PC-3 (cell line): Measurements from ENCODE around the gene PRKN. TPM values are rescaled to one million over a fixed set of nuclear protein-coding genes. Genes with fewer than 3 reads are reported as not detected.
"Not testable (repeated sequence)": the region's sequence is repeated elsewhere in the genome, so short reads cannot be mapped to it uniquely, and the experiment has no call there.

ENCODE experiments used
- ATAC-seq: fragments of 200-7000 bp; cut with Tn5 transposase; 2 replicates; pipeline ENCODE4 v1.9.1; 2020; ENCODE audit warnings: mild to moderate bottlenecking, moderate library complexity
- BruUV-seq: library from RNA; stranded (reverse); fragments of 400-500 nt; replicated peaks from 2 replicates; lab custom pipeline; 2021; lab: Mats Ljungman, UMichigan
- CTCF ChIA-PET: fragments of 300-600 bp; sonication (Branson Sonifier 250); formaldehyde crosslinking; loops from one replicate; lab custom pipeline; 2022; ENCODE audit warnings: antibody characterized with exemption; lab: Charles Lee
- POLR2A ChIA-PET: fragments of 300-600 bp; sonication (Branson Sonifier 250); formaldehyde crosslinking; loops from one replicate; lab custom pipeline; 2022; ENCODE audit warnings: antibody characterized with exemption; ENCODE audit not compliant: unreplicated experiment; lab: Charles Lee
- DNase-seq: peaks from one replicate; pipeline ENCODE4 v3.0.0-alpha.2; 2015
- H2AFZ ChIP-seq: fragments of 300-600 bp; sonication (generic); 2 replicates; pipeline ENCODE4 v1.6.0; 2016; ENCODE audit warnings: antibody characterized with exemption, low read length
- H3F3A ChIP-seq: fragments of 300-600 bp; sonication (generic); one replicate; pipeline ENCODE4 v1.6.0; 2017; ENCODE audit warnings: antibody characterized with exemption, low read length, control low read depth, mild to moderate bottlenecking; ENCODE audit not compliant: unreplicated experiment
- H3K27ac ChIP-seq: fragments of 300-600 bp; sonication (generic); 2 replicates; pipeline ENCODE4 v1.5.1; 2016; ENCODE audit warnings: mild to moderate bottlenecking, low read length
- H3K27me3 ChIP-seq: fragments of 300-600 bp; sonication (generic); 2 replicates; pipeline ENCODE4 v1.6.1; 2016; ENCODE audit warnings: low read length, mixed read lengths
- H3K36me3 ChIP-seq: fragments of 300-600 bp; sonication (generic); 2 replicates; pipeline ENCODE4 v1.6.1; 2016; ENCODE audit warnings: low read depth, mixed run types, low read length, mixed read lengths
- H3K4me1 ChIP-seq: fragments of 300-600 bp; sonication (generic); 2 replicates; pipeline ENCODE4 v1.5.1; 2016; ENCODE audit warnings: low read length; ENCODE audit not compliant: insufficient read depth
- H3K4me2 ChIP-seq: fragments of 300-600 bp; sonication (generic); 2 replicates; pipeline ENCODE4 v1.6.0; 2016; ENCODE audit warnings: low read length
- H3K4me3 ChIP-seq: fragments of 300-600 bp; sonication (generic); 2 replicates; pipeline ENCODE4 v1.5.1; 2016; ENCODE audit warnings: mild to moderate bottlenecking, low read length, mixed read lengths
- H3K79me2 ChIP-seq: fragments of 300-600 bp; sonication (generic); 2 replicates; pipeline ENCODE4 v1.6.1; 2017; ENCODE audit warnings: low read length, mixed read lengths
- H3K9ac ChIP-seq: fragments of 300-600 bp; sonication (generic); 2 replicates; pipeline ENCODE4 v1.6.0; 2016; ENCODE audit warnings: mild to moderate bottlenecking, low read length
- H3K9me2 ChIP-seq: fragments of 300-600 bp; sonication (generic); replicated peaks from 2 replicates; pipeline ENCODE4 v1.6.1; 2016; ENCODE audit warnings: mixed run types, low read length, mixed read lengths
- H3K9me3 ChIP-seq: fragments of 300-600 bp; sonication (generic); 2 replicates; pipeline ENCODE4 v1.6.1; 2016; ENCODE audit warnings: low read length, mixed read lengths
- H4K20me1 ChIP-seq: fragments of 300-600 bp; sonication (generic); 2 replicates; pipeline ENCODE4 v1.6.1; 2016; ENCODE audit warnings: low read length, mixed read lengths
- intact Hi-C: fragments of 100-400 bp; cut with micrococcal nuclease; formaldehyde crosslinking; loops from 2 replicates; pipeline ENCODE4 v1.9.0; 2023
- total RNA-seq: library from RNA; depleted of rRNA; stranded (reverse); fragments of >200 nt; gene quantifications from 2 replicates; pipeline ENCODE4 v1.2.3, GENCODE V29; 2014
- TF ChIP-seq, protein P1 (sequence below): fragments of 300-600 bp; sonication (generic); conservative IDR thresholded peaks from 2 replicates; pipeline ENCODE4 v1.5.1; 2017; ENCODE audit warnings: antibody characterized with exemption, low read depth, mild to moderate bottlenecking, low read length

PRKN gene
- total RNA-seq, 1 experiment from 2014 or later, result not detected

DNA sequence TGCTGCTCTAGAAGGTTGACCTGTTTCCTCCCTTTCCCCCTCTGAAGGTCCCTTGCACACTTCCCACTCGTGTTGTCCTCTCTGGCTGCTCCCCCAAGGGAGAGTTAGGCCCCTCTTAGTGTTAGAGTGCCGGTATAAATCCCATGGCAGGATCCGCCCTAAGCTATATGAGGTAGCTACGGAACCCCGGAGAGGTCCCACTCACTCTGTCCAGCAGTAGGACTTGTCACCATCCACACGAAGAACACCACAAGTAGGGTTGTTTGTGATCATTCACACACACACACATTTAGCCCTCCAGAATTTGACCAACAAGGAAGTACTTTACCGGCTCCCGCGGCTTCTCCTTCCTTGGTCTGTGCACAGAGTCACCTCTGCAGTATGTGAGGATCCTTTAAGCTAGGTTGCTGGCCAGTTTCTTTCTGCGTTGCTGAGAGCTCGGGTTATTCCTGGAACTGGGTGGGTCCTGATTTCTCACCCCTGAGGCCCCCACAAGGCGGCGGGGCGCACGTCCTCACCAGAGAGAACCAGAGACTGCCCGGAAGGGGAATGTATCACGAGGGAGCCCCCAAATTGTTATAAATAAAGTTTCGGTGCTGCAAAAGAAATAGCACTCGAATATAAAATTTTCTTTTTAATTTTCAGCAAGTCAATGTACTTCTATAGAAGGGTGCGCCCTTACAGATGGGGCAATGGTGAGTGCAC, 1412.9 kb downstream of the PRKN start:
- CTCF ChIA-PET, intact Hi-C loops, POLR2A ChIA-PET: not testable (repeated sequence)

GRCh38 chr6:161313940-161314509, 1413.5 kb downstream of the PRKN start:
- no peak for DNase-seq
- Histone ChIP-seq H3K27me3 (no peaks in the 10 kb centered on the region), H3F3A (no peaks in the 10 kb centered on the region), H3K4me2 (no peak overlapping the region), H3K9me2 (no peaks in the 10 kb centered on the region), H3K9ac (no peak overlapping the region), H3K4me3 (no peak overlapping the region), H2AFZ (no peak overlapping the region), H3K36me3 (no peaks in the 10 kb centered on the region), H3K79me2 (no peaks in the 10 kb centered on the region), H4K20me1 (no peaks in the 10 kb centered on the region), H3K4me1 (no peaks in the 10 kb centered on the region), H3K9me3 (no peaks in the 10 kb centered on the region), H3K27ac (no peak overlapping the region)
- CTCF ChIA-PET, result no interaction called here
- TF ChIP-seq, protein P1, sequence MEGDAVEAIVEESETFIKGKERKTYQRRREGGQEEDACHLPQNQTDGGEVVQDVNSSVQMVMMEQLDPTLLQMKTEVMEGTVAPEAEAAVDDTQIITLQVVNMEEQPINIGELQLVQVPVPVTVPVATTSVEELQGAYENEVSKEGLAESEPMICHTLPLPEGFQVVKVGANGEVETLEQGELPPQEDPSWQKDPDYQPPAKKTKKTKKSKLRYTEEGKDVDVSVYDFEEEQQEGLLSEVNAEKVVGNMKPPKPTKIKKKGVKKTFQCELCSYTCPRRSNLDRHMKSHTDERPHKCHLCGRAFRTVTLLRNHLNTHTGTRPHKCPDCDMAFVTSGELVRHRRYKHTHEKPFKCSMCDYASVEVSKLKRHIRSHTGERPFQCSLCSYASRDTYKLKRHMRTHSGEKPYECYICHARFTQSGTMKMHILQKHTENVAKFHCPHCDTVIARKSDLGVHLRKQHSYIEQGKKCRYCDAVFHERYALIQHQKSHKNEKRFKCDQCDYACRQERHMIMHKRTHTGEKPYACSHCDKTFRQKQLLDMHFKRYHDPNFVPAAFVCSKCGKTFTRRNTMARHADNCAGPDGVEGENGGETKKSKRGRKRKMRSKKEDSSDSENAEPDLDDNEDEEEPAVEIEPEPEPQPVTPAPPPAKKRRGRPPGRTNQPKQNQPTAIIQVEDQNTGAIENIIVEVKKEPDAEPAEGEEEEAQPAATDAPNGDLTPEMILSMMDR, result no peak
- no TSS peak for BruUV-seq
- ATAC-seq, result no peak
- intact Hi-C loops, result no loop called here
- POLR2A ChIA-PET, result no interaction called here

More for the DNA sequence above, 1412.9 kb downstream of the PRKN start:
- not testable (repeated sequence) for H3K4me1 ChIP-seq, H2AFZ ChIP-seq, H3K27me3 ChIP-seq, DNase-seq, H3K9me2 ChIP-seq, H3K36me3 ChIP-seq, ATAC-seq, H3K9me3 ChIP-seq, H3K4me3 ChIP-seq, H3K4me2 ChIP-seq, BruUV-seq, H3K9ac ChIP-seq, H3K79me2 ChIP-seq, H4K20me1 ChIP-seq, H3F3A ChIP-seq
- peak overlapping the region; percentile 37 for H3K27ac ChIP-seq

DNA sequence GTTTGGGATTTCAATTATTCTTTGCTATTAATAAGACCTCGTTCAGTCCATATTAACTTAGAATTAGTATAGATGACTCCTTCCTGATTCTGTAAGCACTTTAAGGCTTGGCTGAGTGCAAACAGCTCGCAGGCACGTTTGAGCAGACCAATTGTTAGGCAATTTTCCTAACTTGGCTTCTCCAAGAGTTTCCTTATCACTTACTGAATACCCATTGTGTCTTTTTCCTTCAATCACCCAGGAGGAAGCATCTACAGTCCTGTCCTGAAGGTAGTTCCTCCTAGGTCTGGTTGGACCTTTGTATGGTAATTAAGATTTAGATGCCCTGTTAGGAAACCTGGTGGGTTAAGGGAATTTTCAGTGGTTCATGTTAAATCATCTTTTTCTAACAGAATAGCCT, 1414.1 kb downstream of the PRKN start:
- POLR2A ChIA-PET, H3K4me2 ChIP-seq, H3K36me3 ChIP-seq, H3K79me2 ChIP-seq, H3K27me3 ChIP-seq, BruUV-seq, H4K20me1 ChIP-seq, DNase-seq, H3K9ac ChIP-seq, H3F3A ChIP-seq, H3K9me3 ChIP-seq, intact Hi-C loops, ATAC-seq, CTCF ChIA-PET, H3K4me1 ChIP-seq, H2AFZ ChIP-seq, H3K27ac ChIP-seq, H3K4me3 ChIP-seq, H3K9me2 ChIP-seq: not testable (repeated sequence)

DNA sequence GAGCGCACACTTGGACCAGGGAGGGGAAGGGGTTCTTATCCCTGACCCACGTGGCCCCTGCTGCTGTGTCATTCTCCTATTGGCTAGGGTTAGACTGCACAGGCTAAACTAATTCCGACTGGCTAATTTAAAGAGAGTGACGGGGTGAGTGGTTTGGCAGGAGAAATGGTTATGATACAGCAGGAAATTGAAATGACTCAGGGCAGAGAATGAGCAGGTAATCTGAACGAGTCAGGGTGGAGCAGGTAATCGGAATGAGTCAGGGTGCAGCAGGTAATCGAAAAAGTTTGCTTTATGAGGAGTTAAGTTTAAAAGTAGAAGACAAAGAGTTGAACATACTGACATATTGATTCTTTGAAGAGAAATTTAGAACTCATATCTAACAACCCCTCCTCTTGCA, 1417.8 kb downstream of the PRKN start:
- H2AFZ ChIP-seq, POLR2A ChIA-PET, H3K27ac ChIP-seq, H3K4me3 ChIP-seq, BruUV-seq, H3K9me2 ChIP-seq, H3K79me2 ChIP-seq, H3K9me3 ChIP-seq, H4K20me1 ChIP-seq, ATAC-seq, H3F3A ChIP-seq, H3K9ac ChIP-seq, CTCF ChIA-PET, H3K4me2 ChIP-seq, H3K4me1 ChIP-seq, H3K27me3 ChIP-seq, intact Hi-C loops, H3K36me3 ChIP-seq: not testable (repeated sequence)
- peak; percentile 30 for DNase-seq
